ENCODE measurements around the gene SPINT2.
A peak's percentile ranks its signal among the peaks of the same experiment; 100 is the strongest.
"Not testable (repeated sequence)": the region's sequence is repeated elsewhere in the genome, so short reads cannot be mapped to it uniquely, and the experiment has no call there.

SPINT2 gene

GRCh38 chr19:38335949-38336637, 71.7 kb downstream of the SPINT2 start:
- DNase-seq (ENCODE audit: insufficient read length, low spot score) = peak; percentile 76
- TF ChIP-seq CTCF (IDR thresholded peaks at IDR 0.05; ENCODE audit: insufficient read depth, missing control alignments) = no peak
- FAIRE-seq = no peak

- FAIRE-seq (no peak), DNase-seq (ENCODE audit: insufficient read length, low spot score) (peak; percentile 88)
- no peak for TF ChIP-seq CTCF (IDR thresholded peaks at IDR 0.05; ENCODE audit: insufficient read depth, missing control alignments)
Measured at GRCh38 chr19:38336638-38337359, 72.4 kb downstream of the SPINT2 start.

GRCh38 chr19:38337360-38337653, 72.9 kb downstream of the SPINT2 start:
- FAIRE-seq = no peak

GRCh38 chr19:38339011-38339410, 74.6 kb downstream of the SPINT2 start:
- not testable (repeated sequence) for FAIRE-seq; DNase-seq (ENCODE audit: insufficient read length, low spot score)

More at GRCh38 chr19:38337360-38337653, 72.9 kb downstream of the SPINT2 start:
- TF ChIP-seq CTCF (IDR thresholded peaks at IDR 0.05; ENCODE audit: insufficient read depth, missing control alignments) = no peak
- no peak for DNase-seq (ENCODE audit: insufficient read length, low spot score)

GRCh38 chr19:38340927-38341326, 76.6 kb downstream of the SPINT2 start:
- FAIRE-seq = no peak
- no peak for TF ChIP-seq CTCF (IDR thresholded peaks at IDR 0.05; ENCODE audit: insufficient read depth, missing control alignments)
- no peak for DNase-seq (ENCODE audit: insufficient read length, low spot score)

All from D721Med (cell line).